HG03439 (cell line): ENCODE results near the gene DLGAP1.
"Not testable (repeated sequence)": the region's sequence is repeated elsewhere in the genome, so short reads cannot be mapped to it uniquely, and the experiment has no call there.

Source experiments
- ATAC-seq: cut with Tn5 transposase; IDR thresholded peaks from one replicate; pipeline ENCODE4 v1.9.1; 2021; ENCODE audit warnings: mild to moderate bottlenecking, moderate library complexity; ENCODE audit not compliant: unreplicated experiment

The DLGAP1 gene

GRCh38 chr18:4455113-4455811, at the start of gene DLGAP1:
DLGAP1 (minus strand) TSS chr18:4455307.
- no peak for ATAC-seq

DNA sequence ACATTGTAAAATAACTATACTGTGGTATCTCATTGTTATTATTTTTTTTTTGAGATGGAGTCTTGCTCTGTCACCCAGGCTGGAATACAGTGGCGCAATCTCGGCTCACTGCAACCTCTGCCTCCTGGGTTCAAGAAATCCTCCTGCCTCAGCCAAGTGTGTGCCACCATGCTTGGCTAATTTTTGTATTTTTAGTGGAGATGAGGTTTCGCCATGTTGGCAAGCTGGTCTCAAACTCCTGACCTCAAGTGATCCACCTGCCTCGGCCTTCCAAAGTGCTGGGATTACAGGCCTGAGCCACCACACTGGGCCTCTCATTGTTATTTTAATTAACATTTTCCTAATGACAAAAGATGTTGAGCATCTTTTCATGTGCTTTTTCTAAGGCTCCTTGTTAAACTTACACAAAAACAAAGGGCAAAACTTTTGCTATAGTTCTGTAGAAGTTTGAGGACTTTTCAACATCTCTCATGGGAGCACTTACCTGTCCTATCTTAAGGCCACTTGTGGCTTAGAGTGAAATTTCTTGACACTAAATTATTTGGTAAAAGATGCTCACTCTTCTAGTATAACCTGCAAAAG, 39.7 kb upstream of the DLGAP1 start:
- ATAC-seq = not testable (repeated sequence)

- no peak for ATAC-seq
Observed at GRCh38 chr18:4468511-4468910, 13.4 kb upstream of the DLGAP1 start.

GRCh38 chr18:4454537-4455112, 482 bp downstream of the DLGAP1 start:
- ATAC-seq = no peak

DNA sequence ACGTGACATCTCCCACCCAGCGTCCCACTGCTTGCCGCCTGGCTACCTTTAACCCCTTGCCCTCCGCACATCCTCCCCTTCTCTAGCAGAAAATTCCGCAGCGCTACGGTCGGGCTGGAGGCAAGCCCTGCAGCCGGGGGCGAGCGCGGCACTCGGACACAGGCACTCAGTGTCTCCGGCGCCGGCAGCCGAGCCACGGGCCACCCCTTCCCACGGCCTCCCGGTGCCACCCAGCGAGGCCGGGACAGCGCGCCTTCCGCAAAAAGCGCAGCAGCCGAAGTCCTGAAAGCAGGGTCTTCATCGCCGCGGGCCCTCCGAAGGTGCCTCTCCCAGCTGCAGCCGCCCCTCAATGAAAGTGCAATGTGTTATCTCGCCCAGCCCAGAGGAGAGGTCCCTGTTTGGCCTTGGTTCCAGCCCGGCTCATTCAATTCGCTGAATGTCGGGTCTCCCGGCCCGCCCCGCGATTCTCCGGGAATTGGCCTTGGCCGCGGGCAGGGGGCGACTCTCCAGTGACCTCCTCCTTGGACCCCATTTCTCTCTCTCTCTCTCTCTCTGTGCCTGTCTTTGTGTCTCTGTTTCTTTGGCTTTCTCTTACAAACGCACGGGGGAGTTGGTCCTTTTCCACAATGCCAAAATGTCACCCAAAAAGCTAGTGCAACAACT, 1.1 kb downstream of the DLGAP1 start:
- ATAC-seq = no peak

DNA sequence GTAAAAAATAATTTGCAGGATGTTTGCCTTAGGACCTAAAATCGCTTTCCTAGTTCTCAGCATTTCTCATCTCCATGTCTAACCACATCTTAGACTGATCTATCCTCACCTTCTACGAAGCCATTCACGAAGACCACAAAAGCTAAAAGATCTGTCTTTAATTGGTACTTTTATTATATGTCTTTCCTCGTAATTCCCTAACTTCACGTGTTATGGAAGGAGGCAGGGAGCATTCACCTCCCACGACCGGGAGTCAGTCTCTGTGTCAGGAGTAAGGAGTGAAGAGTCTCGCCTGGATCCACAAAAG, 1.6 kb downstream of the DLGAP1 start:
- no peak for ATAC-seq

GRCh38 chr18:4450065-4450658, 4.9 kb downstream of the DLGAP1 start:
- no peak for ATAC-seq

GRCh38 chr18:4445902-4446301, 9.2 kb downstream of the DLGAP1 start:
- no peak for ATAC-seq

DNA sequence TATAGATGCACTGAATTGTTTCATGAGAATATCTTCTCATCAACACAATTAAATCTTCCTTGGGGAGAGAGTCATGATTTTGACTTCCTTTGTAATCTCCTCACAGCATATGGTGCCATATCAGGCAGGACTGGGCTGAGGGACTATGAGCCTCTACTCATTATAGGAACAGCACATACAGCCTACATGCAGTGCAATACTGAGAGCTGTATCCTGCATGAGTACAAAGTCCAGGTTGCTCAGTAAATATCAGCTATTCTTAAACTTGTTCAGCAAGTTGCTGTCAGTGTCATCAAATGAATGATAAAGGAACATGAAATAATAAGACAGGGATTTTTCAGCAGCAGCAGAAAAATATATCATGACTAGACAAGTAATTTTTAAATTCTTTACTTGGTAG, 10.8 kb downstream of the DLGAP1 start:
- ATAC-seq = no peak

GRCh38 chr18:4441098-4441497, 14.0 kb downstream of the DLGAP1 start:
- ATAC-seq = no peak

DNA sequence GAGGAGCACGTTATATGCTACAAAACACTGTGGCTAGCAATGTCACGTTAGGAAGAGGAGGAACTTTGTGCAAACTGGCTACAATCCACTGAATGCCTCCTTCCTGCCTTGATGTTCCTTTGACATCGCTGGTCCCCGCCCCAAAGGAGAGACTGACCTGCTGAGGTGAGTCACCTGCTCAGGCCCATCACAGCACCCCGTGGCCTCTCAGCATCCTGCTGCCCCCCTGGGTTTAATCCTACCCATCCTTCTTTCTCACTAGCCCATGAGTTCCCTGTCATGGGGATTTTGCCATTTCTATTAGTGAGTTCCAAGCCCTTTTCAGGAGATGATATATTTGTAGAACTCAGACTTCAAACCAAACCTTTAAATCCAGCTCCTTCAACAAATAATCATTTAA, 16.2 kb downstream of the DLGAP1 start:
- ATAC-seq = no peak

GRCh38 chr18:4433717-4434116, 21.4 kb downstream of the DLGAP1 start:
- ATAC-seq = no peak

- no peak for ATAC-seq
Observed at GRCh38 chr18:4430836-4431235, 24.3 kb downstream of the DLGAP1 start.

DNA sequence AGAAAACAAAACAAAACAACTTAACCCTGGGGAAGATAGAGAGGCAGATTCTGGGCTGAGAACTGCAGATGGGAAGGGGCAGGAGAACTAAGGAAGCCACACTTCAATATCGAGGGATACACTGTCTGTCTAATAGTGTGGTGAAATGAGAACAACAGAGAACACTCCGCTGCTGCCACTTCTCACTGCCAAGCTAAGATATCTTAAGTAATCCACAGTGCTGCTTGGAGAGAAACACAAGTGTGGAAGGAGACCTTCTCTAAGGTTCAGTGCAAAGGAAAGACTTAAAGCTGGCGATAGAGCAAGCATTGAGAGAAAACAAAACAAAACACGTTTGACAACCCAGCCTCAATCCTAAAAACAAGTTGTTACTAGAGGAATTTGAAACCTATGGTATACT, 37.4 kb downstream of the DLGAP1 start:
- ATAC-seq = no peak

DNA sequence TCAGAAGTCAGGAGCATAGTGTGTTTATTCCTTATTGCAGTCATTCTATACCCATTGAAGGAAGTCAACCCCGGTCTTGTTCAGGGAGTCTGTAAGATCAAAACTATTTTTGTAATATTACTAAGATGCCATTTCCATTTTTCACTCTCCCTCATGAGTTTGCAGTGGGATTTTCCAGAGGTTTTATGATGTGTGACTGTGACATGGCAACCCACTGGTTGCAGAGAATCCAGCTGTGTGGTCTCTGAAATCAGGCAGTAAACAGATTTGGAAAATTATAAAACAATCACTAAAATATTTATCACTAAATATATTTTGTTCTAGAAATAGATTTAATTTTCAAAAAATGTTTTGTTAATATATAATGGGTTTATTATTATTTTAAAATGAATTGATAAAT, 38.1 kb downstream of the DLGAP1 start:
- ATAC-seq = no peak

DNA sequence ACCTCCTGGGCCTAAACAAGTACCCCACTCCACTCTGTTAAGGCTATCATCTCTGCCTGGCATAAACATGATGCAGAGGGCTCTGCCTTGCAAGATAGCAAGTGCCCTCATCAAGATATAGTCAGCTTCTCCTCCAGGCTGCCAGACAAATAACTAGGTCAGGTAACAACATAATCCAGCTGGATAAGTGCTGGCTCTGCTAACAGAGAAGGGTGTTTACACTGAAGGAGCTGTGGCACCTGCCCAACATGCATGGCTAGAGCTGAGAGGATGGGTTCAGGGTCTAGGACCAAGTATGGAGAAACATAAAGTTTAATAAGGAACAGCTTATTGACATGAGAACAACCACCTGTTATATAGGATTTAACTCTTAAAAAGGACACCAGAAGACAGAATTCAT, 42.8 kb downstream of the DLGAP1 start:
- ATAC-seq = no peak

DNA sequence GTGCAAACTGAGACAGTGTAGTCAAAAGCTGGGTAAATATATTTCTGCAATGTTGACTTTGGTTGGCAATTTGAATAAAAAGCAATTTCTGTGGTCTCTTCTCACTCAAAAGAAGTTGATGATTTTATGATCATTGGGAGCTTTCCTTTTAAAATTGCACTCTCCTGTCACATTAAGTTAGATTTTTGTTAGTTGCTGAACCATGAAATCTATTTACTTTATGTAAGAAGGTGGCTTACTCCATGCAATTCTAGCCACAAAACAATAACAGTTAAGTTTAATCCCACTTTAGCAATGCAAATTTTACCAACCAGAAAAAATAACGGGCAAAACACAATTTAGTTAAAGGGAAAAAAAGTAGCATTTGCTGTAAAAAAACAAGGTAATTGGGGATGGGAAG, 48.3 kb downstream of the DLGAP1 start:
- ATAC-seq = no peak

GRCh38 chr18:4405965-4406364, 49.1 kb downstream of the DLGAP1 start:
- ATAC-seq = no peak

GRCh38 chr18:4403836-4404235, 51.3 kb downstream of the DLGAP1 start:
- no peak for ATAC-seq

- no peak for ATAC-seq
Observed at GRCh38 chr18:4400911-4401310, 54.2 kb downstream of the DLGAP1 start.

- no peak for ATAC-seq
Observed at GRCh38 chr18:4399929-4400328, 55.2 kb downstream of the DLGAP1 start.

DNA sequence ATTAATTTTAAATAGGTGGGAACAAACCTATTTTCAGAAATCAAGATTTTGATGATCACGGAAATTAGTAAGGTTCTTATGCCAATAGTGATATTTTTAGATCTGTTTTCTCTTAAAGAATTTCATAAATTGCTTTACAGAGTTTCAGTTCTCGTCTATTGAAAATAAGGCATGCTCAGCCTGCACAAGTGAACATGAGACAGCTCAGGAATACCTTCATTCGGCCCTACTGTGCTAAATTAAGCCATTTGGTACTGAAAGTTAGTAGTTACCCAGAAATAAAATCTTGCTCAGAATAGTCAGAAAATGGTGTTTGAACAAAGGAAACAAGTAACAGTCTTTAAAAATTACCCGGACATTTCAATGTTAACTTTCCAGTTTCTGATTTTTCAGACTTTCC, 60.4 kb downstream of the DLGAP1 start:
- ATAC-seq = no peak
